Endothelial cell of umbilical vein (primary cell): ENCODE data around the gene SPDL1. TPM values are rescaled to one million over a fixed set of nuclear protein-coding genes. Genes with fewer than 3 reads are reported as not detected.

Experiments
- BruUV-seq: library from RNA; stranded (reverse); fragments of 400-500 nt; replicated peaks from 2 replicates; lab custom pipeline; 2021; lab: Mats Ljungman, UMichigan
- CTCF ChIA-PET: fragments of 300-600, 350-600 bp; sonication (Branson Sonifier 250); formaldehyde crosslinking; loops from one replicate; lab custom pipeline; 2021; ENCODE audit warnings: antibody characterized with exemption, inconsistent platforms; lab: Charles Lee
- POLR2A ChIA-PET: fragments of 300-600, 350-600 bp; sonication (Branson Sonifier 250); formaldehyde crosslinking; loops from one replicate; lab custom pipeline; 2021; ENCODE audit warnings: antibody characterized with exemption, inconsistent platforms; lab: Charles Lee
- DNase-seq: peaks from one replicate; pipeline ENCODE4 v3.0.0-alpha.2; 2011; ENCODE audit warnings: low read depth, low spot score
- FAIRE-seq: peaks from 2 replicates; lab custom pipeline; 2011; peaks lifted over from hg19 to GRCh38; lab: Jason Lieb, UNC
- H2AFZ ChIP-seq: 2 replicates; pipeline ENCODE4 v1.6.0; 2012; ENCODE audit warnings: low read depth, low read length, control low read depth, inconsistent platforms
- H3K27ac ChIP-seq: 2 replicates; pipeline ENCODE4 v1.5.1; 2011; ENCODE audit warnings: low read depth, mild to moderate bottlenecking, control low read depth, low read length, moderate library complexity; ENCODE audit not compliant: insufficient read depth
- H3K27me3 ChIP-seq, 2 experiments: 2 replicates each; pipeline versions ENCODE4 v1.6.0 to v1.6.1; 2011; ENCODE audit warnings: low read length in 2 of 2, mixed read lengths in 1 of 2; ENCODE audit not compliant: control insufficient read depth in 2 of 2, insufficient read depth in 2 of 2
- H3K36me3 ChIP-seq, 2 experiments: 2 replicates in 1 of 2; 3 replicates in 1 of 2; pipeline ENCODE4 v1.5.1; 2011; ENCODE audit warnings: low read length in 2 of 2, mild to moderate bottlenecking in 1 of 2, moderate library complexity in 1 of 2; ENCODE audit not compliant: control insufficient read depth in 2 of 2, insufficient read depth in 2 of 2; ENCODE audit errors: extremely low read depth in 1 of 2
- H3K4me1 ChIP-seq: 3 replicates; pipeline ENCODE4 v1.5.1; 2011; ENCODE audit warnings: mild to moderate bottlenecking, low read length; ENCODE audit not compliant: control insufficient read depth, insufficient read depth; ENCODE audit errors: extremely low read depth
- H3K4me2 ChIP-seq: 2 replicates; pipeline ENCODE4 v1.6.1; 2011; ENCODE audit warnings: low read length, control low read depth, mixed read lengths; ENCODE audit not compliant: insufficient read depth
- H3K4me3 ChIP-seq, 3 experiments: fragments of 200-600 bp in 1 of 3; sonication (generic), shearing (Covaris generic) in 1 of 3; replicated peaks in 1 of 3; 2 replicates each; pipeline ENCODE4 v1.5.1; 2011 to 2016; ENCODE audit warnings: control low read depth in 3 of 3, low read length in 3 of 3, mild to moderate bottlenecking in 2 of 3, inconsistent platforms in 1 of 3, low read depth in 1 of 3, moderate library complexity in 1 of 3; ENCODE audit not compliant: insufficient read depth in 1 of 3
- H3K79me2 ChIP-seq: 2 replicates; pipeline ENCODE4 v1.6.0; 2012; ENCODE audit warnings: low read length, inconsistent platforms; ENCODE audit not compliant: control insufficient read depth, insufficient read depth
- H3K9ac ChIP-seq: replicated peaks from 2 replicates; pipeline ENCODE3; 2011; ENCODE audit warnings: low read length, control low read depth; ENCODE audit not compliant: insufficient read depth; ENCODE audit errors: extremely low read depth
- H3K9me1 ChIP-seq: replicated peaks from 3 replicates; pipeline ENCODE4 v1.6.0; 2011; ENCODE audit warnings: mild to moderate bottlenecking, low read length; ENCODE audit not compliant: control insufficient read depth, insufficient read depth; ENCODE audit errors: extremely low read depth
- H3K9me3 ChIP-seq: replicated peaks from 2 replicates; pipeline ENCODE4 v1.5.1; 2012; ENCODE audit warnings: low read length, inconsistent platforms; ENCODE audit not compliant: control insufficient read depth, insufficient read depth
- H4K20me1 ChIP-seq: replicated peaks from 2 replicates; pipeline ENCODE3; 2011; ENCODE audit warnings: mild to moderate bottlenecking, low read length; ENCODE audit not compliant: control insufficient read depth, insufficient read depth; ENCODE audit errors: extremely low read depth
- EZH2 ChIP-seq: IDR thresholded peaks from 2 replicates; pipeline ENCODE4 v1.6.1; 2012; ENCODE audit warnings: borderline replicate concordance, low read depth, mild to moderate bottlenecking, moderate library complexity, low read length, inconsistent platforms; ENCODE audit not compliant: severe bottlenecking
- FOS ChIP-seq: IDR thresholded peaks from 2 replicates; pipeline ENCODE4 v1.6.1; 2011; ENCODE audit warnings: mild to moderate bottlenecking, low read length, moderate library complexity, borderline replicate concordance; ENCODE audit not compliant: insufficient read depth
- GATA2 ChIP-seq: IDR thresholded peaks from 2 replicates; pipeline ENCODE4 v1.7.0; 2011; ENCODE audit warnings: low read depth, mild to moderate bottlenecking, moderate library complexity, mixed read lengths, low read length; ENCODE audit not compliant: insufficient read length, insufficient read depth
- JUN ChIP-seq: IDR thresholded peaks from 2 replicates; pipeline ENCODE4 v1.6.1; 2011; ENCODE audit warnings: borderline replicate concordance, low read depth; ENCODE audit not compliant: insufficient read length, insufficient read depth
- MAX ChIP-seq: IDR thresholded peaks from 2 replicates; pipeline ENCODE4 v1.6.1; 2011; ENCODE audit not compliant: insufficient read depth, insufficient read length
- MYC ChIP-seq: IDR thresholded peaks from one replicate; pipeline ENCODE4 v1.6.1; 2011; ENCODE audit warnings: mild to moderate bottlenecking, low read depth, low read length
- POLR2A ChIP-seq: IDR thresholded peaks from 2 replicates; pipeline ENCODE4 v1.6.1; 2012; ENCODE audit warnings: low read depth, mild to moderate bottlenecking, control low read depth, low read length
- POLR2AphosphoS5 ChIP-seq: IDR thresholded peaks from 2 replicates; pipeline ENCODE4 v1.6.1; 2012; ENCODE audit warnings: low read depth, mild to moderate bottlenecking, control low read depth, low read length, moderate library complexity; ENCODE audit not compliant: insufficient read depth
- dilution Hi-C: fragments of 300-500 bp; cut with MboI; formaldehyde crosslinking; loops from one replicate; pipeline ENCODE4 v1.15.0; 2019; ENCODE audit warnings: low sequenced_read_pairs; ENCODE audit not compliant: extremely low pct_ligation_motif_present
- intact Hi-C: fragments of 100-400 bp; cut with micrococcal nuclease; formaldehyde crosslinking; loops from one replicate; pipeline ENCODE4 v1.10.0; 2022
- polyA plus RNA-seq, 4 experiments: library from polyadenylated mRNA; depleted of rRNA in 3 of 4; stranded (reverse) in 3 of 4; unstranded in 1 of 4; fragments of >200 nt; gene quantifications; 2 replicates each; pipeline versions ENCODE4 v1.2.1 to v1.2.3, GENCODE V29; 2011 to 2012; ENCODE audit warnings: missing spikeins in 1 of 4
- total RNA-seq: library from RNA; stranded (reverse); gene quantifications from 2 replicates; pipeline ENCODE4 v1.2.3, GENCODE V29; 2021

SPDL1 gene
- total and polyA plus RNA-seq, 2 donors (not counting 3 experiments of a cell fraction or from before 2014, with no cell fraction given), result 19.7 to 51.8 TPM

GRCh38 chr5:169632946-169633345 lies 49.4 kb downstream of the SPDL1 start:
- no peaks in the 10 kb centered on the region for H3K9me1 ChIP-seq
- H3K79me2 ChIP-seq, result no peaks in the 10 kb centered on the region
- H4K20me1 ChIP-seq, result no peaks in the 10 kb centered on the region
- POLR2A ChIA-PET, result no interaction called here
- H2AFZ ChIP-seq, result no peak overlapping the region
- TF ChIP-seq MYC, result no peak
- no peak for TF ChIP-seq POLR2AphosphoS5
- TF ChIP-seq JUN, result no peak
- TF ChIP-seq FOS, result no peak
- TF ChIP-seq GATA2, result no peak
- TF ChIP-seq EZH2, result no peak
- no peaks in the 10 kb centered on the region for H3K9me3 ChIP-seq
- no peak overlapping the region for H3K4me2 ChIP-seq
- DNase-seq, result no peak
- no peak overlapping the region for H3K27ac ChIP-seq
- CTCF ChIA-PET, result no interaction called here
- H3K4me1 ChIP-seq, result peaks cover 5% of the 10 kb centered on the region
- H3K36me3 ChIP-seq, result no peaks in the 10 kb centered on the region
- FAIRE-seq, result no peak
- no peak overlapping the region for H3K4me3 ChIP-seq
- no peak overlapping the region for H3K9ac ChIP-seq
- no TSS peak for BruUV-seq
- no peaks in the 10 kb centered on the region for H3K27me3 ChIP-seq
- intact Hi-C loops (no loop called here), dilution Hi-C loops (no loop called here)

- H3K27me3 ChIP-seq, result no peaks in the 10 kb centered on the region
- H3K4me2 ChIP-seq, result no peak overlapping the region
- DNase-seq (no peak), FAIRE-seq (no peak)
- no peaks in the 10 kb centered on the region for H3K9me1 ChIP-seq
- H3K4me1 ChIP-seq, result peaks cover 5% of the 10 kb centered on the region
- no peaks in the 10 kb centered on the region for H4K20me1 ChIP-seq
- TF ChIP-seq GATA2, result no peak
- no peak for TF ChIP-seq POLR2AphosphoS5
- no peak for TF ChIP-seq JUN
- TF ChIP-seq MAX, result no peak
- TF ChIP-seq POLR2A, result no peak
- POLR2A ChIA-PET, result no interaction called here
- CTCF ChIA-PET, result interaction anchor here (1.0 kb wide), 1 partner anchor 346 kb away, joined by 4 read pairs; the partner anchor contains the start of gene INSYN2B
- no peaks in the 10 kb centered on the region for H3K9me3 ChIP-seq
- no peak overlapping the region for H2AFZ ChIP-seq
- no TSS peak for BruUV-seq
- no peak overlapping the region for H3K4me3 ChIP-seq
- H3K36me3 ChIP-seq, result no peaks in the 10 kb centered on the region
- no peaks in the 10 kb centered on the region for H3K79me2 ChIP-seq
- H3K9ac ChIP-seq, result no peak overlapping the region
- dilution Hi-C loops (no loop called here), intact Hi-C loops (no loop called here)
- no peak overlapping the region for H3K27ac ChIP-seq
Measured at GRCh38 chr5:169634606-169635005, 51.0 kb downstream of the SPDL1 start.
